GM21381 (cell line): ENCODE measurements around the gene EDA.

ENCODE experiments used
- ATAC-seq: cut with Tn5 transposase; IDR thresholded peaks from one replicate; pipeline ENCODE4 v1.9.1; 2021; ENCODE audit warnings: mild to moderate bottlenecking, moderate library complexity; ENCODE audit not compliant: unreplicated experiment

Gene EDA

DNA sequence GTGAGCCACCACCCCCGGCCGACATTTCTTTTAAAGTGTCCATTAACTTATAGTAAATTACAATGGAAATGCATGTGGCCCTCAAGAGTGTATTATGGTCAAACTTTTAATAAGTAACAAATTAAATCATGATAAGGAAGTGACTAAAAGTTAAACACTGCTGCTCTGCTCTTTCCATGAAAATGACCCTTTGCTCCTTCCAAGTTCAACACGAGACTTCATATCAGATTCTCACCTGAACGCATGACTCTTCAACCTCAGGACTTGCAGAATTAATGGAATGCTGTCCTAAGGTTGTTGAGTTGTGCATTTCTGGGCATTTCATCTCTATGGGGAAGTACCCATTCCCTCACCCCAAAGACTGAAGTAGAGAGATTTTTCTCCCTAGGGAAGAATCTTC is 406.7 kb downstream of the EDA start:
- ATAC-seq: no peak

DNA sequence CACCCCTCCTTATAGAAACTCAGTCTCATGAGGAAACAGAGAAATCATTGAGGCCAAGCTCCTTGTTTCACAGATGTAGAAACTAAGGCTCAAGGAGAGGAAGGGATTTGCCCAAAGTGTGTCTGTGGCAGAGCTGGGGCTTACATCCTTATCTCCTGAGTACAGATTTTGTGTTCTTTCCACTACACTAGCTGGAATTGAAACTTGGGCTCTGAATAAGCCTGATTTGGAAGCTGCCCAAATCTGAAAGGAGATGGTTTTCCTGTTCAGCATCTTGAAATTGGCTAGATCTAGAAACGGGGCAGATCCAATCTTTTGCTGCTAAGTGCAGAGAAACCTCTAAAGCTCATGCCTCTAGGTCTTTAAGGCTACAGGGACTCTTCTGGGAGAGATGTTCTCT is 409.6 kb downstream of the EDA start:
- ATAC-seq: no peak

DNA sequence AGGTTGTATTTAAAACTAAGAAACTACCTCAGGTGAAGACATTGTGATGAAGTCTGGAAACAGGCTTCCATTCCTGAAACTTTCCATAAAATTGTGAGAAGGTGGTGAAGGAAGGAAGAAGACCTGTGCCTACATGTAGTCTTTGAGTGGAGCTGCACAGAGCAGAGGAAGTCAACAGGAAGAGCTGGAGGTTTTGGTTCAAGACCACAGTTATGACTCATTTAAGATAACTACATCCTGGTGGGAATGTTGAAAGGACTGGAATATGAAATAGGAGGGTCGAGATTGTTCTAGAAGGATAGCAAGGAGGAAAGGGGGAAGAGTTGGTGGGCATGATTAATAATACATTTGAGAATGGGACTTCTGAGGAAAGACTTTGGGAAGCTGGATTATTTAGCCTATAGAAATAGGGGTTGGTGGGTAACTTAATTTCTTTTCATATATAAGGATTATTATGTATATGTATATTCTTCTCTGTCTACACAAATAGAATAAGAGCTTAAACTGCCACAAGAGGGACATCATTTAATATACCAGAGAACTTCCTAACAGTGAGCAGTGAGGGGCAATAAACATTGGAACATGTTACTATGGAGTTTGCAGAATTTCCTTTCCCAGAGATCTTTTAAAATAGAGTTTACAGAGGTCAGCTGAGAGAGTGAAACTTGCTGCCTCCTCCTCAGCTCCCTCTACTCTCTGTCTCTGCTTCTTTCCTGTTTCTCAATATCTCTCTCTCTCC is 410.4 kb downstream of the EDA start:
- ATAC-seq: no peak

DNA sequence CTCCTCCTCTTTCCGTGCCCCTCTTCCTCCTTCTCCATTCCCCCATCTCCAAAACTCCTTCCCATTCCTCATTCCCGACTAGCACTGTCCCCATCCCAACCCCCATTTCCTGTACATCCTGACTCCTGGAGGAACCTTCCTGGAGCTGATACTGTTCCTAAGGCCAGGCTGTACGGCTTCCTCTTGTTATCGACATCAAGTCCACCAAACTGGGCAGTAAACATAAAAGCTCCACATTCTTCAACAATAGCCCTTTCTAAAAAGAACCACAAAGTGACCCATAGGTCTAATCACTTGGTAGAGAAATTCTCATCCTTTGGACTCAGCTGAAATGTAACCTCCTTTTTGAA is 410.9 kb downstream of the EDA start:
- ATAC-seq: no peak

DNA sequence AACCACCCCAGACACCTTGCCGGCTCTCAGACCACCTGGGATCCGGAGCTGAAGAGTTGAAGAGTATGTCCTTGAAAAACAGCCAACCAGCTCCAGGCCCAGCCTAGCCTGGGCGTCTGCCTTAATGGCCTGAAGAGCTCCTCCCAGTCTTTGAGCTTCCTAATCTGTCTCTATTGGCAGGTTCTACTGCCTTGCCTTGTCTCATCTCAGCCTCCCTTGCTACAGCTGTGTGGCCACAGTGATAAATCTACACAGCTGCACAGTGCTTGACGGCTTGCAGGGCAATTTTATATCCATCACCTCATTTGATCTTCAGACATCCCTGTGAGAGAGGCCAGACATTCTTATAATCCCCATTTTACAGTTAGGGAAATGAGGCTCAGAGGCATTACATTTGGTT is 413.9 kb downstream of the EDA start:
- no peak for ATAC-seq

DNA sequence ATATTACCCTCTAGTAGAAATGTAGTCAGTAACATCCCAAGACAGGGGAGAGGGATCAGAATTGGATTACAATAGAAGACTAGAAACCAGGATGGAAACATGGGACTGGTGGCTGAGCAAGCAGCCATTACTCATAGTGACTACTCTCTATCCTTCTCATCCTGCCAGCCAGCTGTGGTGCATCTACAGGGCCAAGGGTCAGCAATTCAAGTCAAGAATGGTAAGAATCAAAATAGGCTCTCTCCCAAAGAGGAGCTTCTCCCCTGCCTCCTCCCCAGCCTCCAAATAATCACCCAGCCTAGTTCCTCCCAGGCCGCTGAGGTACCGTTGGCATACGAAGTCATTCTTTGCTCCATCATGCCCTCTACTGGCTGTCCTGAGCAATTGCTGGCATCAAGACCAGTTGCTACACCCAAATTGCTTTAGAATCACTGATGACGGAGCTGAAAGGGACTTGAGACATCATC is 414.4 kb downstream of the EDA start:
- no peak for ATAC-seq

DNA sequence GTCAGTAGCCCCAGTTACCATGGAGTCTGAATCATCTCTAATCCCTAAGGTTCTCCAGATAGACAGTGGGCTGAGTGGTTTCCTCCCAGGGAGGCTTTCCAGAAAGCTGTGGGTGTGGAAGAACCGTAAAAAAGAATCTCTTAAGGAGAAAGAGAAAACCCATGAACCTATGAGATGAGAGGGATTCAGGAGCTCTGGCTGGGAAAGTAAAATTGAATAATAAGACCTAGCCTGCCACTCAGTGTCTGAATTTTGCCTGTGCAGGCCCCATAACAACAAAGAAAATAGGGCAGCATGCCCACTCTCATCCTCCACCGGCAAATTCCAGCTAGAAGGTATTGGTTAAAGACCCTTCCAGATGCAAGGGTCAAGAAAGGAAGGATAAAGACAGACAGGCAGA is 416.9 kb downstream of the EDA start:
- no peak for ATAC-seq

DNA sequence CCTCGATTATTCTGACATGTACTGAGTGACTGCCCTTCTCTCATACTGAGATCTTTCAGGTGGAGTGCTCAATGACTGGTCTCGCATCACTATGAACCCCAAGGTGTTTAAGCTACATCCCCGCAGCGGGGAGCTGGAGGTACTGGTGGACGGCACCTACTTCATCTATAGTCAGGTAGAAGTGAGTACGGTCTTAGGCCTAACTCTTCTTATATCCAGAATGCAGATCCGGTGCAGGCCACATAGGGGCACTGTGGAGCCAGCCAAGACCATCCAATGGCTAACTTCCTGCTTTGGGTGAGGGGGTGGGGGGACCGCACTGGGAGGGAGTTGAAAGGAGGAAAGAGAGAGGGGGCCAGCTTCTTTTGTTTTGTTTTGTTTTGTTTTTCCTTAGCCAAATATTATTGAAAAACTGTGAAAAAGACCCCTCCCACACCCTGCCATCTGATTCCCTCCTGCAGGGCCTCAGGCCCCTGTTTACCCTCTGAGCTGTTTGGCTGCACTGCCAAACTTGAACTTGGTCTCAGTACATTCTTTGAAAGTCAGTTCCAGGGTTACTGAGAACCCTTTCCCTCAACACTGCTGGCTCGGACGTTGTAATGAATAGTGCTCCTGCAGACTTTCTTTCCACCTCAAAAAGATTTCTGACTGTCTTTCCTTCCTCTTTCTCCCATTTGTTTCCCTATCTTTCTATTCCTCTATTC is 417.6 kb downstream of the EDA start:
- ATAC-seq: no peak

DNA sequence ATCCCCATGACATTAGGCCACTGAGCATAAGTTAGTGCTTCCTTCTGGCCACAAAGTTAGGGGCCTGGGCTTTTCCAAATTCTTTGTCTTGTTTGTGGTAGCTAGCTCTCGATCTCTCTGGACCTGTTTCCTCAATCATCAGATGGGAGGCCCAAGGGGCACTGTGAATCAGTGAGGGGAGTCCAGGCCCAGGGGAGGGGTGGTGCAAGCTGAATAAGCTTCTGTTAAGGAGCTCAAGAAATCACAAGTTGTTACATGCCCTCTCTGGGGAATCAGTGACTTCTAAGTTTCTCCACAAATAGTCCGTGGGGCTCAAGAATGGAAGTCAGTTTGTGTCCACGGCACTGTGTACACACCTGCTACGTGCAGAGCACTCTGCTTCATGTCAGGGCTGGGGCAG is 418.7 kb downstream of the EDA start:
- no peak for ATAC-seq

DNA sequence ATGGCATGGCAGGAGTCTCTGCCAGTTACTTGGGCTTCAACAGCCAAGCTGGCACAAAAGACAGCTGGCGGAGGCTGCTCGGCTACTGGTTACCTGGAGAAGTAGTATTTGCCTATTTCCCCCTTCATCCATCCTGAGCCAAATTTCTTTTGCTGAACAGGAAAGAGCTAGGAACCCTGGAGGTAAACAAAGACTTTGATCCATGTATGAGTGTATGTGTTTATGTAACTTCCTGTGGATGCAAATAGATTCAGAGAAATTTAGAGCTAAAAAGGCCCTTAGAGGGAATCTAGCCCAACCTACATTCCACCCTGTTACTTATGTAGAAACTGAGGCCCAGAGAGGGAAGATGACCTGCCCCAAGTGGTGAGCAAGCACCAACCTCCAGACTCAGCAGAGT is 422.6 kb downstream of the EDA start:
- ATAC-seq: no peak

DNA sequence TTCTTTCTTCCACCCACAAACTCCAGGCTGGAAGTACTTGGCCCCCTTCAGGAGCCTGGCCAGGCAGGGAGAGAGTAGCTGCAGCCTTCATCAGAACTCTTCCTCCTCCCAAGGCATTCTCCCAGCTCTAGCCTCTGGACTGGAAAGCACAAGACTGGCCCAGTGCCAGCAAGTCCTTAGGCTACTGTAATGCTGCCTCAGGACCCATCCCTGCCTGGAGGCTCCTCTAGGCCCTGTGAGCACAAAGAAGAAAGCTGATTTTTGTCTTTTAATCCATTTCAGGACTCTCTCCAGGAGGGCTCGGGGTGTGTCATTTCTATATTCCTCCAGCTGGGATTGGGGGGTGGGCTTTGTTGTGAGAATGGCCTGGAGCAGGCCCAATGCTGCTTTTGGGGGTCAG is 423.0 kb downstream of the EDA start:
- no peak for ATAC-seq

DNA sequence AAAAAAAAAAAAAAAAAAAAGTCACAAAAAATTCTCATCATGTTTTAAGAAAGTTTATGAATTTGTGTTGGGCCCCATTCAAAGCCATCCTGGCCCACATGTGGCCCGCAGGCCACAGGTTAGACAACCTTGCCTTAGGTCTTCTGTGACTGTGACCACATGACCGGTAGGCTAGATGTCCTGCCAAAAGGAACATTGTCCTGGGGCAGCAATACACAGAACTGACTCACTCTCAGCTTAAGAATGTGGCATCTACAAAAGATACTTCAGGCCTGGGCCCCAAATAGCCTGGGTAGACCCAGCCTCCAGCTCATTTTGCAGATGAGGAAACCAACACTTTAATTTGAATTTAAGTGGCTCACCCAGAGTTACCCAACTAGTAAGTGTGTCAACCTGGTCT is 423.8 kb downstream of the EDA start:
- no peak for ATAC-seq

DNA sequence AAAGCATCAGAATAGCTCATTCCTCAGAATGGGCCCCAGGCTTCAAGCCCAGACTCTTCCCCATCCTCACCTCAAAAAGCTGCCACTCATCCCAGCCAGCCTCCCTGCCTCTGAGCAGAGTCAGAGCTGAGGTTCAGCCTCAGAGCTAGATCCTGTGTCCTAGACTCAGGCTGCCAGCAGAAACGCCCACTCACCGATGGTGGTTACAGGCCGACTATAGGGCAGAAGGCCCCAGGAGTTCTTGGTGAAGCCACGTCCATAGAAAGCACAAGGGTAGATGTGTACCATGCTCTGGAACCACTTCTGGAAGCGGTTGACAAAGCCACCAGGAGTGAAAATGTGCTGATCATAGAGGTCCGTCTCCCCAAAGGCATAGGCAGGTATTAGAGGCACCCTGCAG is 426.1 kb downstream of the EDA start:
- no peak for ATAC-seq

DNA sequence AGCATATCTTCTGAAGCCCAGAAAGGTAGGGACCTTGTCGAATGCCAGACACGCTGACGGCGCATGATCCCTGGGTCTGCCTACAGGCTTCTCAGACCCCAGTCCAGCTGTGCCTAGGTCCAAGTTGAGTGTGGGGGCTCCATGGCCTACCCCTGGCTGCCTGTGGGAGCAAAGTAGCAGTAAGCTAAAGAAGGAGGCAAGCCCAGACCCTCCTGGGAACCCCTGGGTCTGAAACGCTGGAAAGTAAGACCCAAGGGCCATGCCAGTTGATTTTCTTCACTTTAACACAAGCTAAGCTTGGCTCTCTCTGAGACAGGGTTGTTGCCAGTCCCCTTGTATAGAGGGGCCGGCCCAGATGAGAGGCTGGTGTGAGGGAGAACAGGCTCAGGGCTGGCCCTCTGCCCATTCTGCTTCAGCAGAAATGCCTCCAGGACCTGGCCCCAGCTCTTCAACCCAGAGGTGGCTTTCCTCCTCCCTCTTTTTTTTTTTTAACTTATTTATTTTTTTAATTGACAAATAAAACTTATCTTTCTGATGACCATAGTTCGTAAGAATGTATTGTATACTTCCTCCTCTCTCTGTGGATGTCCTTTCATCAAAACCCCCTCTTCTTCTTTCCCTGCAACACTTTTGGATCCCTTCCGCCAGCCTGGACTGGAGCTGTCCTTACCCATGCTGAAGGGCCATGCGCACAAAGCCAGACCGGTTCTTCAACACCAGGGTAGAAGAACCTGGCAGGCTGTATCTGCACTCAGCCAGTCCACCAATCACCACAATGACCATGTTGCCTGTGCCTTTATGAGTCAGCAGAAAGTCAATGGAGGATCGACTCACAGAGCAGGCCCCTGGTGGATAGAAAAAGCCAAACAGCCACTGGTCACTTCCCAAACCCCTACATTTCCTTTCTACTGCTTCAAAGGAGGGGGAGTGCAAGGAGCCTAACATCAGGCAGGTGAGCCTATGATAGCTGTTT is 426.8 kb downstream of the EDA start:
- no peak for ATAC-seq

DNA sequence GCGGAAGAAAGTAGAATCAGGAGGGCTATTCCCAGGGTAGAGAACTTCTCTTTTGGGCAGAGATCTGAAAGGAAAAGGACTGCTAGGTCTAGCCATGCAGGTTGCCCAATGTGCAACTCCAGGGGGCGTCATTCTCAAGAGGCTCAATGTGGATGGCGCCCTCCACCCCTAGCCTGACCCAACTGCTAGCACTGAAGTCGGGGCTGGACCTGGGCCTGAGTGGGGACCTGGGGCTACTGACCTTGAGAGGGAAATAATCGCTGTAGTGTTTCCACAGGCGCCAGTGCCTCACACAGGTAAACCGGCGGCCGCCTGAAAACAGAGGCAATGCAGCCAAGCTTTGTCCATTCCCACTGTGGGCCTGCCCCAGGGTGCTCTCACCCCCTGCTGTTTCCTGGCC is 427.8 kb downstream of the EDA start:
- no peak for ATAC-seq

DNA sequence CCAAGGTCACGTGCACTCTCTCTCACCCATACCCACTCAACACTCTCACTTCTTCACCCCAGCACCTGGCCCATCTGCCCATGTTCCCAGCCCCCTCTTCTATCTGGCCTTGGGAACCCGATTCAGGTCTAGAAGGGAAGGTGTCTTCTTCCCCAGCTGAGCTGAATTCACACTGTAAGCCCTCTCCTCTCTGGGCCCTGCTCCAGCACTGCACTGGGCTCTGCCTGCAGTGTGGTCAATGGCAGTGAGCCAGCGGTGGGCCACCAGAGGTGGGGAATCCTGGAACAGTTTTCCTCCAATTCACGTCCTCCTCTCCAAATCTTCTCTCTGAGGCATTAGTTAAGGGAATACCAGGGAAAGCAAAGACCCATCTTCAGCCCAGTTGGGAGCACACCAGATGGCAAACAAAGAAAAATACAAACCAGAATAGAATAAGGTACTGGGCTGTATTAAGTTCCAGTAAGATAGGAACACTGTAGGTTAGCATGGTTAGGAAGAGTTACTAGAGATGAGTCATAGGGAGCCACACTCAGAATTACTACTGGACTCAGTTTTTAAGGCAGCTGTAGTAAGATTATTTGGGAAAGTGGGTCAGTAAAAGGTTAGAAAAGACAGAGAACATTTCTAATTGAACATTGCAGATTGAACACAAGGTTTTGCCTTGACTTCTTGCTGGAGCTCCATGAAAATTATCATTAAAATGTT is 428.8 kb downstream of the EDA start:
- no peak for ATAC-seq

DNA sequence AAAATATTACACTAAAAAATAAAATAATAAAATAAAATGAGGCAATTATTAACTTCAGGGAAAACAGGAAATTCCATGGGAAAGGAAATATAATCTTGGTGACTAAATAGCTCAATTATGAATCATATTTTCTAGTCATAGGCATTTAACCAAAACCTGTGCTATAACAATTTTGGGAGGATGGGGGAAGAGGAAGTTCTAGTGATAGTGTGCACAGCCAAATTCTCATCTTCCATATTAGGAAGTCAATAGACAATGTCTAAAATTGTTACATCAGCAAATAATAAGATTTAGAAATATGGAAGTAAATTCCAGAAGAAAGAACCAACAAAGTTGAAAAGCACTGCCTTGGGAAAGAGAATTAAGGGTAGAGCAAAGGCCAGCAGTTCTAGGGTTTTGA is 431.1 kb downstream of the EDA start:
- no peak for ATAC-seq

DNA sequence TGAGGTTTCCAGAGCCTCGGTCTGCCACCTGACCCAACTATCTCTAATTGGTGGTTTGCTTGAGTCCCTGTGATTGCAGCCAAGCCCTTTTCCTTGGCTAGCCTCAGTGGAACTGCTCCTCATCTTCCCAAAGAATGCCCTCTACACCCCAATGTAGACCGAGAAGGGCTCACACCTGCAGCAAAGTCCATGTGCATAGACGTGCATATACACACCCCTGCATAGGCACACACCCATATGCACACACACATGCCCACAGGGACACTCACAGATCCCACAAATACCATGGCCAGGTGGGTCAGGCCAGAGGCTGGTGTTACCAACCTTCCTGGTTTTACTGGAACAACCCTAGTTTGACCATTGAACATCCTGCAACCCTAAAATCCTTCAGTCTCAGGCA is 433.5 kb downstream of the EDA start:
- ATAC-seq: no peak

DNA sequence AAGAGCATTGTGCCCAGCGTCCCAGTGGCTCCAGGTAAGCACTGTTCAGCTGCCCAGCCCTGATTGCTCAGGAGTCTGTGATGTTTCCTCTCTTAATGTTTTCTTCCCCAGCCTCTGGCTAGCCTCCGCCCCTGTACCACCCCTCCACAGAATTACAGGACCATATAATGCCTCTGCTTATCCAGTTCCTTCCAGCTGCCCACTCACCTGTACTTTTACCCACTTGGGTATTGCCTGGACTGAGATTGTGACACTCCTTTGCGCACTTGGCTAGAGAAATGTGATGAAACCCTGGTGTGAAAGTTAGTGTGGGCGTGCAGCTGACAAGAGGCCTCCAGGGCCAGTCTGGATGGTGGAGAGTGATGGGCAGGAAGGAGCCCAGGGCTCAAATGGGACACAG is 434.0 kb downstream of the EDA start, which contains the start of gene AWAT2:
TSS of gene AWAT2 (minus strand) at position 14 of the 400 bp plus-strand sequence. CDS start at position 8, 6 bp downstream.
- no peak for ATAC-seq

DNA sequence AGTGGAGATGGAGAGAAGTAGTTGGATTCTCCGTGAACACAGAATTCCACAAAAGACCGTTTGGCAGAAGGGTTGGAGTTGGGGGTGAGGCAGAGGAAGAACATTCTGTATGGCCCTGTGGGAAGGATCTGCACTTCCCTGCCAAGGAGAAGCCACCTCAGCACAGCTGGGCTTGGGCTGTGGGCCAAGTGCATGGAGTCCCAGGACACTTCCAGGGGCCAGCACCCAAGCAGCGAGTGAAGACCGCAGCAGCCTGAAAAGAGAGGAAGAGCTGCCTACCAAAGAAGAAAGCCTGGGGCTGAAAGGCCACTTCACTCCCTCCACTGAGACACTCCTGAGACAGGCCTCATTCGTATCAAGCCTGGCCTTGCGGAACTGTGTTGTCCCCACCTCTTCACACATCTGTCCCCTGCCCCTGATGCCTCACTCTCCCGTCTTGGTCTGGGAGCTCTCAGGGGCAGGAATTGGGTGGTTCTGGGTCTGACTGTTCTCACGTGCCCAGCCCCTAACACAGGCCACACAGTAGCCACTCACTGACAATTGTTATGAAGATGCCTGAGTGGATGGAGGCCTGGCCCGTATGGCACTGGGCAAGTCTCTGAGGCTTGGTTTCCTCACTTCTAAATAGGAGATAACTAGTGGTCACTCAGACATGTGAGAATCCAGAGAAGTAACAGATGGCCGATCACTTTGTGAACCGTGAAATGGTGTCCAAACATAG is 437.1 kb downstream of the EDA start:
- ATAC-seq: no peak
